ENCODE data around the gene DLGAP5. TPM values are rescaled to one million over a fixed set of nuclear protein-coding genes. Genes with fewer than 3 reads are reported as not detected.

DLGAP5 gene
- total and polyA plus RNA-seq, 12 donors: 0.07 to 5.1 (median 0.41) TPM; not detected in 5

GRCh38 chr14:55238019-55238680, 46.8 kb upstream of the DLGAP5 start:
- WGBS, 2 donors: 86 to 89% methylated on average over 12 of the region's 12 CpGs
- no peak for ATAC-seq
- Histone ChIP-seq H3K4me3 (no peak overlapping the region), H3K27ac (no peak overlapping the region), H3K4me1 (peaks cover 0 to 13% (median 2%) of the 10 kb centered on the region in 9 donors), H3K36me3 (no peaks in the 10 kb centered on the region), H3K27me3 (peaks cover 0 to 15% (median 4%) of the 10 kb centered on the region in 7 donors), H3K9me3 (peaks cover 0 to 4% (median 0%) of the 10 kb centered on the region in 11 donors)
- intact Hi-C loops (cut with DNase I): no loop called here
- DNase-seq: no peak
- TF ChIP-seq, protein P1, sequence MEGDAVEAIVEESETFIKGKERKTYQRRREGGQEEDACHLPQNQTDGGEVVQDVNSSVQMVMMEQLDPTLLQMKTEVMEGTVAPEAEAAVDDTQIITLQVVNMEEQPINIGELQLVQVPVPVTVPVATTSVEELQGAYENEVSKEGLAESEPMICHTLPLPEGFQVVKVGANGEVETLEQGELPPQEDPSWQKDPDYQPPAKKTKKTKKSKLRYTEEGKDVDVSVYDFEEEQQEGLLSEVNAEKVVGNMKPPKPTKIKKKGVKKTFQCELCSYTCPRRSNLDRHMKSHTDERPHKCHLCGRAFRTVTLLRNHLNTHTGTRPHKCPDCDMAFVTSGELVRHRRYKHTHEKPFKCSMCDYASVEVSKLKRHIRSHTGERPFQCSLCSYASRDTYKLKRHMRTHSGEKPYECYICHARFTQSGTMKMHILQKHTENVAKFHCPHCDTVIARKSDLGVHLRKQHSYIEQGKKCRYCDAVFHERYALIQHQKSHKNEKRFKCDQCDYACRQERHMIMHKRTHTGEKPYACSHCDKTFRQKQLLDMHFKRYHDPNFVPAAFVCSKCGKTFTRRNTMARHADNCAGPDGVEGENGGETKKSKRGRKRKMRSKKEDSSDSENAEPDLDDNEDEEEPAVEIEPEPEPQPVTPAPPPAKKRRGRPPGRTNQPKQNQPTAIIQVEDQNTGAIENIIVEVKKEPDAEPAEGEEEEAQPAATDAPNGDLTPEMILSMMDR (IDR thresholded peaks at IDR 0.05): no peak

- DNase-seq: no peak
- peaks cover 0 to 4% (median 0%) of the 10 kb centered on the region in 11 donors for H3K9me3 ChIP-seq
- H3K27ac ChIP-seq: peak overlapping the region in 5 of 10 donors; percentile 22 to 72 (median 57)
- TF ChIP-seq, protein P1 (IDR thresholded peaks at IDR 0.05): no peak
- intact Hi-C loops (cut with DNase I): no loop called here
- H3K4me1 ChIP-seq: peaks cover 0 to 17% (median 10%) of the 10 kb centered on the region in 9 donors
- H3K4me3 ChIP-seq: no peak overlapping the region
- H3K27me3 ChIP-seq: no peaks in the 10 kb centered on the region
- peak in 3 of 8 donors; percentile 42 to 79 (median 75) for ATAC-seq
- 52 to 58% methylated on average over 3 of the region's 3 CpGs for WGBS, 2 donors
- no peaks in the 10 kb centered on the region for H3K36me3 ChIP-seq
Observed at GRCh38 chr14:55233591-55233990, 42.2 kb upstream of the DLGAP5 start.

DNA sequence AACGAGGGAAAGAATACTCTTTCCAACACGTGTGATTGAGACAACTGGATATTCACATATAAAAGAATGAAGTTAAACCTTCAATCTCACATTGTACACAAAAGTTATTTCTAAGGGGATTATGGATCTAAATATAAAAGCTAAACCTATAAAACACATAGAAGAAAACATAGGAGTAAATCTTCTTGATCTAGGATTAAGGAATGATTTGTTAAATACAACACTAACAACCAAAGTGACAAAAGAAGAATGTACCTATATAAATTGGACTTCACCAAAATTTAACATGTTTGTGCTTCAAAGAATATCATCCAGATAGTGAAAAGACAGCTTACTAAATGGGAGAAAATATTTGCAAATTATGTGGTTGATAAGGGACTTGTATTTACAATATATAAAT, 36.9 kb upstream of the DLGAP5 start:
- WGBS, 2 donors: 84 to 86% methylated on average over 2 of the region's 2 CpGs
- peaks cover 0 to 19% (median 13%) of the 10 kb centered on the region in 11 donors for H3K9me3 ChIP-seq
- no peaks in the 10 kb centered on the region for H3K27me3 ChIP-seq
- no peak overlapping the region for H3K4me3 ChIP-seq
- H3K27ac ChIP-seq: no peak overlapping the region
- intact Hi-C loops (cut with DNase I): no loop called here
- H3K4me1 ChIP-seq: peaks cover 0 to 14% (median 5%) of the 10 kb centered on the region in 9 donors
- H3K36me3 ChIP-seq: no peaks in the 10 kb centered on the region
- TF ChIP-seq, protein P1 (IDR thresholded peaks at IDR 0.05): no peak
- DNase-seq (no peak), ATAC-seq (no peak)

DNA sequence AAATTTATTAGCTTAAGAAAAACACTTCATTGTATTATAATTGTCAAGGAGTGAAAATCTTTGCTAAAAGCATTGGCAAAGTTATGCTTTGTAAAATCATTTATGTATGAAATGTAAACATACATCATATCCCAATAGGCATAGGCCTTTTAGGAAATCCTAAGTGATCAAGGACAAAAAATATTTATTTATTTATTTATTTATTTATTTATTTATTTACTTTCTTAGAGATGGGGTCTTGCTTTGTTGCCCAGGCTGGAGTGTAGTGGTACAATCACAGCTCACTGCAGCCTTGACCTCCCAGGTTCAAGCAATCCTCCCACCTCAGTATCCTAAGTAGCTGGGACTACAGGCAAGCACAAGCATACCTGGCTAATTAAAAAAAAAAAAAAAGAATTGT, 32.0 kb upstream of the DLGAP5 start:
- DNase-seq (no peak), ATAC-seq (no peak)
- Histone ChIP-seq H3K9me3 (peaks cover 0 to 24% (median 13%) of the 10 kb centered on the region in 11 donors), H3K36me3 (no peaks in the 10 kb centered on the region), H3K4me1 (no peaks in the 10 kb centered on the region), H3K27me3 (no peaks in the 10 kb centered on the region), H3K27ac (no peak overlapping the region), H3K4me3 (no peak overlapping the region)
- intact Hi-C loops (cut with DNase I): no loop called here
- TF ChIP-seq, protein P1 (IDR thresholded peaks at IDR 0.05): no peak
